Suppressor macrophage (primary cell): Measurements from ENCODE around the gene GPR157.
A peak's percentile ranks its signal among the peaks of the same experiment; 100 is the strongest.

ENCODE experiments used
- DNase-seq, 4 experiments: peaks; one replicate each; pipeline ENCODE4 v3.0.0-alpha.2; 2020 to 2022

GPR157 gene

GRCh38 chr1:9061252-9061960 lies 67.5 kb downstream of the GPR157 start:
- DNase-seq, result peak in 2 of 4 experiments; percentile 37 to 47

GRCh38 chr1:9059891-9060744 lies 68.8 kb downstream of the GPR157 start:
- no peak for DNase-seq

- peak; percentile 40 to 79 (median 66) for DNase-seq
Measured at GRCh38 chr1:9058465-9058864, 70.4 kb downstream of the GPR157 start.

- no peak for DNase-seq
Measured at GRCh38 chr1:9057851-9058250, 71.1 kb downstream of the GPR157 start.

GRCh38 chr1:9052272-9053049 lies 76.4 kb downstream of the GPR157 start:
- no peak for DNase-seq

- DNase-seq, result no peak
Measured at GRCh38 chr1:9051379-9051778, 77.5 kb downstream of the GPR157 start.

- DNase-seq, result no peak
Measured at GRCh38 chr1:9050803-9051202, 78.1 kb downstream of the GPR157 start.
